Measurements from ENCODE around the gene NGRN. TPM values are rescaled to one million over a fixed set of nuclear protein-coding genes. Genes with fewer than 3 reads are reported as not detected.
"Not testable (repeated sequence)": the region's sequence is repeated elsewhere in the genome, so short reads cannot be mapped to it uniquely, and the experiment has no call there.

Gene NGRN
- total and polyA plus RNA-seq, 2 of the 4 experiments (the other 2 are of a cell fraction): 39.6 to 46.2 TPM

DNA sequence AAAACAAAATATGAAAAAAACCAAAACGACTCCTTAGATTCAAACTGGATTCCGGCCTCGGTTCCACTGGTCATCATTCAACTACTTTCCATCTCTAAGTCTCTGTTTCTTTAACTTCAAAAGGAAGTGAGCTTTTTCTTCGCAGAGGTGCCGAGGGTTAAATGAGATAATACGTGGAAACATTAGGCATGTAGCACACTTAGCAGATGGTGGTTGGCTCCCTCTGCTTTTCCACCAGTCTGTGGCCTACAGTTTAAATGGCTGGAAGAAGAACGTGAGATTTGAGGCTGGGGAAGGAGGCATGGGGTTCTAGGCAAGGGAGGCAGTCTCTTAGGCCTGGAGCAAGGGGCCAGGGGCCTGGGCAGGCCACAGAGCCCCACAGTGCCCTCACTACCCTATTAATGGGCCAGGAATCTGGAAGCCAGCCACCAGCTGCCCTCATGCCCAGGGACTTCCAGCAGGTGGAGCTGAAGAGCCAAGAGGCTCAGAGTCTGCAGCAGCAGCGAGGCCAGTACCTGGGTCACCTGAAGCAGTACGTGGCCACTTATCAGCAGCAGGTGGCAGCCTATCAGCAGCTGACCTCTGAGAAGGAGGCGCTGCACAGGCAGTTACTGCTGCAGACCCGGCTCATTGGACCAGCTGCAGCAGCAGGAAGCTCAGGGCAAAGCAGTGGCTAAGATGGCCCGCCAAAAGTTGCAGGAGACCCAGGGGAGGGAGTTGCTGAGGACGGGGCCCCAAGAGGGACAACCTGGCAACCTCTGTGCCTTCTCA lies 27.8 kb downstream of the NGRN start:
- H3K27me3 ChIP-seq (ENCODE audit: control insufficient read depth, insufficient read depth, low read length); H3K27ac ChIP-seq (ENCODE audit: insufficient read depth, low read length); H4K91ac ChIP-seq (ENCODE audit: insufficient read depth, low read depth, low read length); H3K4me1 ChIP-seq (ENCODE audit: control insufficient read depth, insufficient read depth, low read length); ATAC-seq (ENCODE audit: low read depth); H4K5ac ChIP-seq (ENCODE audit: low read depth, low read length); H3K4me3 ChIP-seq (ENCODE audit: insufficient read depth, low read depth, low read length); H3K14ac ChIP-seq (replicated peaks; ENCODE audit: low read depth, low read length); intact Hi-C loops (cut with micrococcal nuclease); H3K36me3 ChIP-seq (ENCODE audit: control insufficient read depth, insufficient read depth, low read length); BruUV-seq (replicated peaks); H2BK120ac ChIP-seq (ENCODE audit: low read depth, low read length); H2BK15ac ChIP-seq (ENCODE audit: low read depth, low read length); H2AK5ac ChIP-seq (ENCODE audit: low read depth, low read length); H3K4me2 ChIP-seq (ENCODE audit: low read depth, low read length); H3K9me1 ChIP-seq (ENCODE audit: insufficient read depth, low read length); H2BK5ac ChIP-seq (ENCODE audit: low read depth, low read length, poor library complexity, severe bottlenecking); H3K9me3 ChIP-seq (ENCODE audit: control insufficient read depth, insufficient read depth, low read length); POLR2A ChIA-PET (ENCODE audit: unreplicated experiment); H4K8ac ChIP-seq (ENCODE audit: low read depth in 2 of 2, low read length in 2 of 2); H2AK9ac ChIP-seq (replicated peaks; ENCODE audit: low read depth, low read length, poor library complexity); H3K4ac ChIP-seq (ENCODE audit: low read depth, low read length); in situ Hi-C loops (cut with MboI; ENCODE audit: low sequenced_read_pairs); H3K79me1 ChIP-seq (ENCODE audit: low read depth in 1 of 2, low read length in 2 of 2); dilution Hi-C loops (cut with HindIII; ENCODE audit: low sequenced_read_pairs, unreplicated experiment); H3K56ac ChIP-seq (ENCODE audit: extremely low read depth, insufficient read depth, low read length); H4K20me1 ChIP-seq (ENCODE audit: insufficient read depth, low read length); H3K9ac ChIP-seq (ENCODE audit: low read depth, low read length); H3K18ac ChIP-seq (ENCODE audit: low read depth, low read length); H2BK20ac ChIP-seq (ENCODE audit: low read depth, low read length); H3K23ac ChIP-seq (ENCODE audit: low read depth, low read length): not testable (repeated sequence)
- peak; percentile 26 for DNase-seq
- 32% methylated on average over 7 of the region's 13 CpGs; no CpG with 5 or more reads in 1 of the 2 experiments for WGBS, 2 experiments (ENCODE audit: extremely low coverage in 2 of 2, insufficient read length in 1 of 2)
- CTCF ChIA-PET: interaction anchor here (0.6 to 1.8 kb wide), 3 partner anchors 9 to 46 kb away, joined by 3 to 8 read pairs (median 3); no protein-coding TSS in a partner anchor
- peak; percentile 53 for TF ChIP-seq SMC3 (IDR thresholded peaks at IDR 0.05; ENCODE audit: low read depth, low read length)
- peak; percentile 49 for TF ChIP-seq RAD21 (IDR thresholded peaks at IDR 0.05; ENCODE audit: low read length)
- TF ChIP-seq CTCF (conservative IDR thresholded peaks at IDR 0.05; ENCODE audit: low read depth, low read length): peak; percentile 60
- H2AFZ ChIP-seq (replicated peaks; ENCODE audit: low read length, poor library complexity): peak overlapping the region; percentile 23
